ENCODE measurements around the gene IMMP2L. TPM values are rescaled to one million over a fixed set of nuclear protein-coding genes. Genes with fewer than 3 reads are reported as not detected.

IMMP2L gene
- total RNA-seq, 6 experiments from 2014 or later: 14.2 to 25.3 (median 19.7) TPM

DNA sequence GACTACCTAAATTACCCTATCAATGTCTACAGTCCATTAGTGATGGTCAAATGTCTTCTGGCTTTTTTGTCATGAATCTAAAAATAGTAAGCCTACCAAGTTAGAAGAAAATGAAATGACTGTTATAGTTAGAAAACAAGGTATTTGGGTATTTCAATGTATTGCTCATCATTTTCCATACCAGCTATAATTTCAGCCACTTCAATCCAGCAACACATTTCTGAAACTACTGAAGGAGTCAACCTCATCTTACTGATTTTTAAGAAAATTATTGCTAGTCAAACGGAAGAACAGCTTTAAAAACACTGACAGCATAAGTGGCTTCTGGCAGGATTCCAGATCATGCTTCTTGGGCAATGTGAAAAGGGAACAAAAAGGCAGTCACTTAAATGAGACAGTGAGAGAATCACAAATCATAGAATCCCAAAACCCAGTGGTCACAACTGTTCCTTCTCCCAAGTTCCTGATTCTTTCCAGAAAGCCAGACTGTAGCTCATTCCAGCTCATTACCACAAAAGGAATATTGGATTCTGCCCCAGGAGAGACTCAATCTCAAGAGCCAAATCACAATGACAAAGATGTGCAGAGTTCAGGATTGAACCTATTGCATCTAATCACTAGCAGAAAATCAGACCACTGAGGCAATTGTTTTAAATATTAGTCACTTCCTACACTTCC, 532.6 kb downstream of the IMMP2L start:
- Histone ChIP-seq H3K27me3 (no peaks in the 10 kb centered on the region), H3K4me1 (peaks cover 0 to 18% (median 3%) of the 10 kb centered on the region in 4 donors), H3K27ac (peak overlapping the region in 2 of 3 donors; percentile 45 to 58), H3K4me3 (no peak overlapping the region), H3K36me3 (no peaks in the 10 kb centered on the region), H3K9me3 (no peaks in the 10 kb centered on the region)
- WGBS (ENCODE audit: insufficient coverage, low coverage, low lambda C conversion rate, missing lambda C conversion rate): 12% methylated on average over 1 of the region's 1 CpG
- TF ChIP-seq, protein P1, sequence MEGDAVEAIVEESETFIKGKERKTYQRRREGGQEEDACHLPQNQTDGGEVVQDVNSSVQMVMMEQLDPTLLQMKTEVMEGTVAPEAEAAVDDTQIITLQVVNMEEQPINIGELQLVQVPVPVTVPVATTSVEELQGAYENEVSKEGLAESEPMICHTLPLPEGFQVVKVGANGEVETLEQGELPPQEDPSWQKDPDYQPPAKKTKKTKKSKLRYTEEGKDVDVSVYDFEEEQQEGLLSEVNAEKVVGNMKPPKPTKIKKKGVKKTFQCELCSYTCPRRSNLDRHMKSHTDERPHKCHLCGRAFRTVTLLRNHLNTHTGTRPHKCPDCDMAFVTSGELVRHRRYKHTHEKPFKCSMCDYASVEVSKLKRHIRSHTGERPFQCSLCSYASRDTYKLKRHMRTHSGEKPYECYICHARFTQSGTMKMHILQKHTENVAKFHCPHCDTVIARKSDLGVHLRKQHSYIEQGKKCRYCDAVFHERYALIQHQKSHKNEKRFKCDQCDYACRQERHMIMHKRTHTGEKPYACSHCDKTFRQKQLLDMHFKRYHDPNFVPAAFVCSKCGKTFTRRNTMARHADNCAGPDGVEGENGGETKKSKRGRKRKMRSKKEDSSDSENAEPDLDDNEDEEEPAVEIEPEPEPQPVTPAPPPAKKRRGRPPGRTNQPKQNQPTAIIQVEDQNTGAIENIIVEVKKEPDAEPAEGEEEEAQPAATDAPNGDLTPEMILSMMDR (IDR thresholded peaks at IDR 0.05): no peak
- TF ChIP-seq POLR2A (IDR thresholded peaks at IDR 0.05): no peak
- peak in 1 of 3 donors; percentile 53 for DNase-seq
- ATAC-seq: peak; percentile 45 to 54 (median 50)
- intact Hi-C loops (cut with DNase I): no loop called here

DNA sequence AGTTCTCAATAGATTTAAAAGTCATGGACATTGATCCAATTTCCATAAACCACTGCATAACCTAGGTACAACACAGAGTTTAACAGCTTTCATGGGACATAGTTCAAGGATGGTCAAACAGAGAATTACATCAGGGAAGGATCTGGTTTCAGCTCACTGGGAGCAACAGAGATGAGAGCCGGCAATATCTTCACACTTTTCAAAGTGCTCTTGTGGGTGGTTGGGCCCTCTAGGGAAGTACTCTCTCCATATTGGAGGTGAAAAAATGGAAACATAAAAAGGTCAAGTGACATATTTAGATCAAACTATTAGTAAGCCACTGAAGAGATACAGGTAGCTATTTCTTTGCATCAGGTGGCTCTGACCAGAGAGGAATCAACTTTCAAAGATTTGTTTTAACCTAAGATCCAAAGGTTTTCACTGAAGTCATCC, 533.1 kb downstream of the IMMP2L start:
- Histone ChIP-seq H3K4me3 (no peak overlapping the region), H3K4me1 (peaks cover 0 to 18% (median 3%) of the 10 kb centered on the region in 4 donors), H3K27ac (peak overlapping the region in 2 of 3 donors; percentile 45 to 58), H3K9me3 (no peaks in the 10 kb centered on the region), H3K27me3 (no peaks in the 10 kb centered on the region), H3K36me3 (no peaks in the 10 kb centered on the region)
- intact Hi-C loops (cut with DNase I): no loop called here
- DNase-seq (no peak), ATAC-seq (peak; percentile 95 to 99 (median 96))
- WGBS (ENCODE audit: insufficient coverage, low coverage, low lambda C conversion rate, missing lambda C conversion rate): 20% methylated on average over 1 of the region's 1 CpG
- TF ChIP-seq POLR2A (IDR thresholded peaks at IDR 0.05): no peak
- TF ChIP-seq, protein P1 (IDR thresholded peaks at IDR 0.05): no peak

DNA sequence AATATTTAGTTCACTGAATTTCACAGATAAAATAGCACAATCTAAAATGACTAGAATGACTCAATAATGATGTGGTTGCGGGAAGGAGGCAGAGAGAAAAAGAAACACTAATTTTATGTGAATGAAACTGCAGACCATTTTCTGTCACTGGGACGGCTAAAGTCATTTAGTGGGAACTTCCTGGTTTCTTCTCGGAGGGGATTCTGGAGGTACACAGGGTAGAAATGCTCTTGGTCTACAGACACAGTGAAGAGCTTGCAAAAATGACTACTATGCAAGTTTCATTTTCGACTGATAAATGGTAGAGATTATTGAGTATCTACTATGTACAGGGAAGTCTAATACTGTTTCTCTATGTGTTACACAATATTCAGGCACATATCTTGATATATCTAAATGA, 534.9 kb downstream of the IMMP2L start:
- DNase-seq: no peak
- 79% methylated on average over 4 of the region's 4 CpGs for WGBS (ENCODE audit: insufficient coverage, low coverage, low lambda C conversion rate, missing lambda C conversion rate)
- Histone ChIP-seq H3K27ac (no peak overlapping the region), H3K36me3 (no peaks in the 10 kb centered on the region), H3K27me3 (no peaks in the 10 kb centered on the region), H3K4me3 (no peak overlapping the region), H3K9me3 (no peaks in the 10 kb centered on the region), H3K4me1 (peaks cover 0 to 18% (median 3%) of the 10 kb centered on the region in 4 donors)
- TF ChIP-seq POLR2A (IDR thresholded peaks at IDR 0.05): no peak
- TF ChIP-seq, protein P1 (IDR thresholded peaks at IDR 0.05): no peak
- no peak for ATAC-seq
- intact Hi-C loops (cut with DNase I): no loop called here

DNA sequence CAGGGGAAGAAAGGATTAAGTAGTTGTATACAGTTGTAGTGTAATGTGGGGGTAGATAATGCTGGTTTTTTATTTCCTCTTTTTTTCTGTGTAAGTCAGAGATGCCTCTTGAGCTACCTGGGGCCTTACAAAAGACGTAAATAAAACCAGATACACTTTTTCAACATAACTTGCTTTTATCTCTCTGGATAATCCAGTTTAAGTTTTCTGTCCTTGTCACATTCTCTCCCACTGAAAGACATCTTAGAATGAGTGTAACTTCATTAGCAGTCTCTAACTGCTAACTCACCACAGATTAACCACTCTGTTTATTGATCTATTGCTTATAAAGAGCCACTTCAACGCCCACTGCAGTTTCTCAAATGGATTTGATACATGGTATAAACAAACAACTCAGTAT, 535.5 kb downstream of the IMMP2L start:
- H3K27me3 ChIP-seq: no peaks in the 10 kb centered on the region
- DNase-seq (no peak), ATAC-seq (no peak)
- no peak for TF ChIP-seq POLR2A (IDR thresholded peaks at IDR 0.05)
- TF ChIP-seq, protein P1 (IDR thresholded peaks at IDR 0.05): no peak
- intact Hi-C loops (cut with DNase I): no loop called here
- no peaks in the 10 kb centered on the region for H3K36me3 ChIP-seq
- peaks cover 0 to 18% (median 3%) of the 10 kb centered on the region in 4 donors for H3K4me1 ChIP-seq
- no peak overlapping the region for H3K27ac ChIP-seq
- no peak overlapping the region for H3K4me3 ChIP-seq
- WGBS (ENCODE audit: insufficient coverage, low coverage, low lambda C conversion rate, missing lambda C conversion rate): 84% methylated on average over 2 of the region's 2 CpGs
- H3K9me3 ChIP-seq: no peaks in the 10 kb centered on the region

Data from right lobe of liver (tissue), 6 donors.